Psoas muscle (tissue), 8 donors: ENCODE data around the gene ARHGEF4. TPM values are rescaled to one million over a fixed set of nuclear protein-coding genes. Genes with fewer than 3 reads are reported as not detected.

ENCODE experiments used
- ATAC-seq, 4 donors: fragments of 200-7000 bp; cut with Tn5 transposase; one replicate each; pipeline ENCODE4 v1.9.1; 2020; ENCODE audit warnings: moderate library complexity in 3 of 4, mild to moderate bottlenecking in 2 of 4
- DNase-seq, 2 donors: peaks; one replicate each; pipeline ENCODE4 v3.0.0-alpha.2; 2020
- H3K27ac ChIP-seq: fragments of 200-600 bp; one replicate; pipeline ENCODE4 v1.8.0; 2022
- H3K27me3 ChIP-seq, 3 donors: fragments of 200-600 bp in 1 of 3; one replicate each; pipeline versions ENCODE4 v1.6.1 to v1.8.0; 2013 to 2022; ENCODE audit warnings: low read length in 2 of 3, mild to moderate bottlenecking in 2 of 3, moderate library complexity in 1 of 3; ENCODE audit not compliant: insufficient read depth in 3 of 3
- H3K36me3 ChIP-seq, 2 donors: fragments of 200-600 bp in 1 of 2; one replicate each; pipeline versions ENCODE4 v1.6.1 to v1.8.0; 2013 to 2022; ENCODE audit warnings: low read depth in 1 of 2, mild to moderate bottlenecking in 1 of 2, moderate library complexity in 1 of 2; ENCODE audit not compliant: insufficient read depth in 1 of 2
- H3K4me1 ChIP-seq: fragments of 200-600 bp; one replicate; pipeline ENCODE4 v1.8.0; 2022
- H3K4me3 ChIP-seq: fragments of 200-600 bp; one replicate; pipeline ENCODE4 v1.8.0; 2022; ENCODE audit warnings: mild to moderate bottlenecking
- H3K9me3 ChIP-seq: fragments of 200-600 bp; one replicate; pipeline ENCODE4 v1.8.0; 2022
- WGBS, 3 donors: extraction: QIAGEN DNeasy Blood & Tissue Kit; methylation state at CpG; one replicate each; pipeline versions ENCODE4 v1.1.6 to v1.1.7; 2013; 5-methylcytosine and 5-hydroxymethylcytosine counted together
- intact Hi-C, 2 donors: fragments of 100-400 bp; cut with DNase I; formaldehyde crosslinking; loops; one replicate each; pipeline versions ENCODE4 v1.11.0 to v1.14.2; 2022
- polyA plus RNA-seq, 3 donors: library from polyadenylated mRNA; stranded (reverse); fragments of 200-250 nt; gene quantifications; one replicate each; pipeline ENCODE4 v1.2.3, GENCODE V29; 2013
- total RNA-seq, 4 donors: library from RNA; stranded (reverse); fragmentation: NEBNext Ultra II Directional in 2 of 4; extraction: Animal tissue kit (Norgen Biotek cat#: 25700) in 2 of 4; gene quantifications; one replicate each; pipeline versions ENCODE4 v1.2.1 to v1.2.4, GENCODE V29; 2021 to 2023
- TF ChIP-seq, protein P1 (sequence below): fragments of 200-600 bp; IDR thresholded peaks from one replicate; pipeline ENCODE4 v1.8.0; 2022; ENCODE audit warnings: antibody characterized with exemption
- donor health status: healthy with polysubstance abuse.
- donor health status: DM: no; HTN: no; CAD: no; lungs with moderate emphysema.
- donor health status: Bipolar disorder and iron deficiency.
- donor health status: healthy.
- donor health status: DM: yes; HTN: yes; CAD: no.
- donor health status: DM: no; HTN: no; CAD: no.
- donor health status: DM: no; HTN: no; CAD: no.
- donor health status: DM: yes; HTN: yes; CAD: no.

ARHGEF4 gene
- total and polyA plus RNA-seq, 7 donors: 0.63 to 6.9 (median 3.7) TPM

GRCh38 chr2:130823886-130824491 lies 12.7 kb upstream of the ARHGEF4 start:
- WGBS, 3 donors: 77 to 83% (median 78%) methylated on average over 10 of the region's 10 CpGs
- H3K9me3 ChIP-seq: no peaks in the 10 kb centered on the region
- no peak for ATAC-seq
- no peaks in the 10 kb centered on the region for H3K36me3 ChIP-seq
- H3K4me3 ChIP-seq: no peak overlapping the region
- no peaks in the 10 kb centered on the region for H3K4me1 ChIP-seq
- TF ChIP-seq, protein P1, sequence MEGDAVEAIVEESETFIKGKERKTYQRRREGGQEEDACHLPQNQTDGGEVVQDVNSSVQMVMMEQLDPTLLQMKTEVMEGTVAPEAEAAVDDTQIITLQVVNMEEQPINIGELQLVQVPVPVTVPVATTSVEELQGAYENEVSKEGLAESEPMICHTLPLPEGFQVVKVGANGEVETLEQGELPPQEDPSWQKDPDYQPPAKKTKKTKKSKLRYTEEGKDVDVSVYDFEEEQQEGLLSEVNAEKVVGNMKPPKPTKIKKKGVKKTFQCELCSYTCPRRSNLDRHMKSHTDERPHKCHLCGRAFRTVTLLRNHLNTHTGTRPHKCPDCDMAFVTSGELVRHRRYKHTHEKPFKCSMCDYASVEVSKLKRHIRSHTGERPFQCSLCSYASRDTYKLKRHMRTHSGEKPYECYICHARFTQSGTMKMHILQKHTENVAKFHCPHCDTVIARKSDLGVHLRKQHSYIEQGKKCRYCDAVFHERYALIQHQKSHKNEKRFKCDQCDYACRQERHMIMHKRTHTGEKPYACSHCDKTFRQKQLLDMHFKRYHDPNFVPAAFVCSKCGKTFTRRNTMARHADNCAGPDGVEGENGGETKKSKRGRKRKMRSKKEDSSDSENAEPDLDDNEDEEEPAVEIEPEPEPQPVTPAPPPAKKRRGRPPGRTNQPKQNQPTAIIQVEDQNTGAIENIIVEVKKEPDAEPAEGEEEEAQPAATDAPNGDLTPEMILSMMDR: no peak
- H3K27ac ChIP-seq: no peak overlapping the region
- intact Hi-C loops: no loop called here
- H3K27me3 ChIP-seq: peaks cover 0 to 7% (median 2%) of the 10 kb centered on the region in 3 donors
- no peak for DNase-seq

DNA sequence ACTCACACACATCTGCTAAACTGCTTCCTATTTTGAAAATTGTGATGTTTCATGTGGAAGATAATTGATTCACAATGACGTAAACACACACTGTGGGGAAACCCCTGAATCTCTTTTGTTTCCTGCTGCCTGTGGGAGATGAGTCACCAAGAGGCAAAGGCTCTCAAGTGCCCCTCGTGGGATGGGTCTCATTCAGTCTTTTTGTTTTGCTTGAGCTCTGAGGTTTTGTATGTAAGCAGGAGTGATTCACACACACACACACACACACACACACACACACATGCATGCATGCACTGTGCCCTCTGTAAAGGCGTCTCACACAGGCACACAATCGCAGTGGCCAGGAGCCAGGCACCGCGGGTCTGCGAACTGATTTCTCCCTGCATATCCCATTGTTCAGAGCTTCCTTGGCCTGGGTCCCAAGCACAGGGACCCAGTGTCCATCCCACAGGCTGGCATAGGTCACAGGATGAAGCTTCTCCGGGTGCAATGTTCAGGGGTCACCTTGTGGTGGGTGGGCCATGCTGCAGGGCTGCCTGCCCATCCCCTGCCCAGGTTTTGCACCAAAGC lies 12.1 kb upstream of the ARHGEF4 start:
- H3K4me1 ChIP-seq: no peaks in the 10 kb centered on the region
- WGBS, 3 donors: 44 to 50% (median 48%) methylated on average over 8 of the region's 8 CpGs
- intact Hi-C loops: no loop called here
- ATAC-seq: no peak
- H3K36me3 ChIP-seq: no peaks in the 10 kb centered on the region
- TF ChIP-seq, protein P1: no peak
- no peak overlapping the region for H3K27ac ChIP-seq
- DNase-seq: no peak
- no peaks in the 10 kb centered on the region for H3K9me3 ChIP-seq
- no peak overlapping the region for H3K4me3 ChIP-seq
- H3K27me3 ChIP-seq: peaks cover 0 to 2% (median 1%) of the 10 kb centered on the region in 3 donors

GRCh38 chr2:130825231-130825965 lies 11.3 kb upstream of the ARHGEF4 start:
- Histone ChIP-seq H3K4me1 (no peaks in the 10 kb centered on the region), H3K27ac (no peak overlapping the region), H3K36me3 (no peaks in the 10 kb centered on the region), H3K4me3 (no peak overlapping the region), H3K27me3 (peaks cover 0 to 2% (median 0%) of the 10 kb centered on the region in 3 donors), H3K9me3 (no peaks in the 10 kb centered on the region)
- intact Hi-C loops: no loop called here
- TF ChIP-seq, protein P1: no peak
- no peak for ATAC-seq
- WGBS, 3 donors: 81 to 87% (median 84%) methylated on average over 15 to 16 of the region's 16 CpGs
- DNase-seq: no peak

DNA sequence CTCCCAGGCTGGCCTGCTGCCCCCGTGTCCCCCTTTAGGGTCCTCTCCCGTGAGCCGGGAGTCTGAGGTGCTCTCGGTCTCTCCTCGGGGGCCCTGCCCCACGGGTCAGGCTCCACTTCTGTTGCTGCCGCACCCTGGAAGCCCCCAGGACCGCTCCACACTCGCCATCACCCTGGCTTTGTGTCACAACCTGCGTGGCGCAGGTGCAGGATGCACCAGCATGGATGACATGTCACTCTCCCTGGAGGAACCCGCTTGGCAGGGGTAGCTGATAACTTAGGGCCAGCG lies 10.8 kb upstream of the ARHGEF4 start:
- no peaks in the 10 kb centered on the region for H3K9me3 ChIP-seq
- H3K4me1 ChIP-seq: no peaks in the 10 kb centered on the region
- H3K27me3 ChIP-seq: peaks cover 0 to 2% (median 0%) of the 10 kb centered on the region in 3 donors
- WGBS, 3 donors: 71 to 89% (median 85%) methylated on average over 13 of the region's 13 CpGs
- TF ChIP-seq, protein P1: no peak
- intact Hi-C loops: no loop called here
- no peak overlapping the region for H3K27ac ChIP-seq
- DNase-seq (no peak), ATAC-seq (no peak)
- no peaks in the 10 kb centered on the region for H3K36me3 ChIP-seq
- H3K4me3 ChIP-seq: no peak overlapping the region
